Mesenchymal stem cell (in vitro differentiated cells and primary cell): Measurements from ENCODE around the gene FASTKD3.
A peak's percentile ranks its signal among the peaks of the same experiment; 100 is the strongest.

Experiments used
- DNase-seq: peaks from one replicate; pipeline ENCODE4 v3.0.0-alpha.2; 2013
- H2AFZ ChIP-seq: one replicate; pipeline ENCODE4 v1.6.1; 2013; ENCODE audit warnings: low read depth, mild to moderate bottlenecking, control low read depth, inconsistent platforms, low read length, moderate library complexity
- H2AK5ac ChIP-seq: 2 replicates; pipeline ENCODE4 v1.6.1; 2013; ENCODE audit warnings: low read length, moderate library complexity, mild to moderate bottlenecking, inconsistent platforms; ENCODE audit not compliant: severe bottlenecking
- H2BK120ac ChIP-seq: one replicate; pipeline ENCODE4 v1.6.1; 2013; ENCODE audit warnings: low read depth, mild to moderate bottlenecking, inconsistent platforms, low read length, moderate library complexity
- H2BK12ac ChIP-seq, 2 experiments: one replicate each; pipeline ENCODE4 v1.6.1; 2013; ENCODE audit warnings: inconsistent platforms in 2 of 2, low read length in 2 of 2, mild to moderate bottlenecking in 2 of 2, moderate library complexity in 2 of 2, control low read depth in 1 of 2
- H2BK15ac ChIP-seq: one replicate; pipeline ENCODE4 v1.6.1; 2013; ENCODE audit warnings: mild to moderate bottlenecking, low read depth, inconsistent platforms; ENCODE audit not compliant: poor library complexity, severe bottlenecking
- H2BK5ac ChIP-seq: 2 replicates; pipeline ENCODE4 v1.6.1; 2013; ENCODE audit warnings: low read depth, mild to moderate bottlenecking, low read length, control low read depth, inconsistent platforms; ENCODE audit not compliant: poor library complexity, severe bottlenecking
- H3K14ac ChIP-seq, 2 experiments: one replicate each; pipeline ENCODE4 v1.6.1; 2013; ENCODE audit warnings: inconsistent platforms in 2 of 2, low read length in 2 of 2, control low read depth in 1 of 2, mild to moderate bottlenecking in 1 of 2, moderate library complexity in 1 of 2
- H3K18ac ChIP-seq, 2 experiments: one replicate each; pipeline ENCODE4 v1.6.1; 2013; ENCODE audit warnings: inconsistent platforms in 2 of 2, low read length in 2 of 2, control low read depth in 1 of 2, low read depth in 1 of 2, mild to moderate bottlenecking in 1 of 2
- H3K23ac ChIP-seq, 2 experiments: one replicate each; pipeline ENCODE4 v1.6.1; 2013; ENCODE audit warnings: inconsistent platforms in 2 of 2, low read length in 2 of 2, mild to moderate bottlenecking in 2 of 2, moderate library complexity in 2 of 2, control low read depth in 1 of 2
- H3K27ac ChIP-seq: 2 replicates; pipeline ENCODE4 v1.5.1; 2013; ENCODE audit warnings: mild to moderate bottlenecking, moderate library complexity, low read length, control low read depth, inconsistent platforms; ENCODE audit not compliant: poor library complexity, severe bottlenecking
- H3K27me3 ChIP-seq, 2 experiments: 2 replicates each; pipeline versions ENCODE4 v1.6.1 to v1.7.0; 2013; ENCODE audit warnings: low read length in 2 of 2, mild to moderate bottlenecking in 2 of 2, moderate library complexity in 2 of 2, control low read depth in 1 of 2, inconsistent platforms in 1 of 2; ENCODE audit not compliant: control insufficient read depth in 1 of 2, insufficient read depth in 1 of 2
- H3K36me3 ChIP-seq, 2 experiments: 2 replicates each; pipeline versions ENCODE4 v1.6.1 to v1.7.0; 2013; ENCODE audit warnings: low read length in 2 of 2, control low read depth in 1 of 2, inconsistent platforms in 1 of 2, low read depth in 1 of 2, mild to moderate bottlenecking in 1 of 2; ENCODE audit not compliant: insufficient read depth in 2 of 2, control insufficient read depth in 1 of 2
- H3K4ac ChIP-seq, 2 experiments: one replicate each; pipeline ENCODE4 v1.6.1; 2013; ENCODE audit warnings: inconsistent platforms in 2 of 2, low read length in 2 of 2, mild to moderate bottlenecking in 2 of 2, moderate library complexity in 2 of 2, control low read depth in 1 of 2, low read depth in 1 of 2
- H3K4me1 ChIP-seq: 2 replicates; pipeline ENCODE4 v1.6.1; 2013; ENCODE audit warnings: low read depth, low read length, control low read depth; ENCODE audit not compliant: control insufficient read depth, insufficient read depth
- H3K4me2 ChIP-seq: 2 replicates; pipeline ENCODE4 v1.6.1; 2013; ENCODE audit warnings: low read length, mild to moderate bottlenecking, inconsistent platforms; ENCODE audit not compliant: poor library complexity, severe bottlenecking
- H3K4me3 ChIP-seq, 2 experiments: 2 replicates each; pipeline versions ENCODE4 v1.5.1 to v1.7.0; 2013; ENCODE audit warnings: low read length in 2 of 2, mild to moderate bottlenecking in 2 of 2, control low read depth in 1 of 2, low read depth in 1 of 2; ENCODE audit not compliant: insufficient read depth in 1 of 2
- H3K79me1 ChIP-seq: replicated peaks from 2 replicates; pipeline ENCODE4 v1.6.1; 2013; ENCODE audit warnings: mild to moderate bottlenecking, control low read depth, low read length, inconsistent platforms; ENCODE audit not compliant: poor library complexity, severe bottlenecking
- H3K9ac ChIP-seq: 2 replicates; pipeline ENCODE4 v1.7.0; 2013; ENCODE audit warnings: mild to moderate bottlenecking, low read length, moderate library complexity
- H3K9me3 ChIP-seq: 2 replicates; pipeline ENCODE4 v1.7.0; 2013; ENCODE audit warnings: mild to moderate bottlenecking, low read length; ENCODE audit not compliant: control insufficient read depth
- H4K8ac ChIP-seq: one replicate; pipeline ENCODE4 v1.6.1; 2013; ENCODE audit warnings: inconsistent platforms, mild to moderate bottlenecking, low read length, moderate library complexity
- H4K91ac ChIP-seq: one replicate; pipeline ENCODE4 v1.6.1; 2013; ENCODE audit warnings: mild to moderate bottlenecking, low read length, inconsistent platforms
- WGBS: methylation state at CpG from one replicate; pipeline ENCODE4 v1.1.7; 2013; ENCODE audit warnings: mixed read lengths; 5-methylcytosine and 5-hydroxymethylcytosine counted together

Gene FASTKD3

DNA sequence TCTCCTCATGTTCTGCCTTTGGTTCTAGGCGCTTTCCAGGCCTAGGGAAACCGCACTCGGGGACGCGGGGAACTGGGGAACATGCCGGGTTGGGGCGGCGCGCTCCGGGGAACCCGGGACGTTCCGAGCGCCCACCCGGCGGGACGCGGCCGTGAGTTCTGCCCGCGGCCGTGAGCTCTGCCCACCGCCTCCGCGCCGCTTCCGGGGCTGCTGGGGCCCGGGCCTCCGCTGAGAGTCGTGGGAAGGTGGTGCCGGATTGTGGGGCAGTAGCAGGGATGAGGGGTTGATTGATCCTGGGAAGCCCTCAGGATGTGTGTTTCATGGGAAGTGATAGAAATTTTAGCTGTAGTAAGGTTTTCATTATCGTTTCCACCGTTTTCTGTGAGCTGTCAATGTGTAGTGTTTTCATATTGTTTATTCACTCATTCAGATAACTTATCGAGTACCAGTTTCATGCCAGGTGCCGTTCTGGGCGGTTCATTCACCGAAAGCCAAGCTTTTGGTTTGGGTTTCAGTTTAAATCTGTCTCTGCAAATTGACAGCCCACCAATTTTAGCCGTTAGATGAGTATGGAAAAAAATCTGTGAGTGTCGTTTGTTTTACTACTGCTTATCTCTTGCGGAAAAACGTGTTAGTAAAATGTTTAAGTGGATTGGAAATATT lies 774 bp upstream of the FASTKD3 start:
- Histone ChIP-seq H3K4me3 (peak overlapping the region; percentile 90 to 94), H2BK5ac (peak overlapping the region; percentile 19), H2BK120ac (no peak overlapping the region), H3K27ac (no peak overlapping the region), H3K27me3 (no peaks in the 10 kb centered on the region), H2BK15ac (no peak overlapping the region), H3K23ac (peak overlapping the region in 1 of 2 experiments; percentile 40), H4K8ac (peak overlapping the region; percentile 58), H2AFZ (peak overlapping the region; percentile 84), H3K4ac (peak overlapping the region in 1 of 2 experiments; percentile 73), H2BK12ac (no peak overlapping the region), H3K18ac (peak overlapping the region; percentile 50 to 70), H3K9me3 (no peaks in the 10 kb centered on the region), H4K91ac (no peak overlapping the region), H3K36me3 (peaks cover 0 to 23% of the 10 kb centered on the region in 2 experiments), H2AK5ac (no peak overlapping the region), H3K79me1 (peaks cover 18% of the 10 kb centered on the region), H3K9ac (peak overlapping the region; percentile 91), H3K4me1 (peaks cover 2% of the 10 kb centered on the region), H3K14ac (peak overlapping the region in 1 of 2 experiments; percentile 79), H3K4me2 (peak overlapping the region; percentile 85)
- DNase-seq: peak; percentile 39
- WGBS: 4% methylated on average over 37 of the region's 41 CpGs

DNA sequence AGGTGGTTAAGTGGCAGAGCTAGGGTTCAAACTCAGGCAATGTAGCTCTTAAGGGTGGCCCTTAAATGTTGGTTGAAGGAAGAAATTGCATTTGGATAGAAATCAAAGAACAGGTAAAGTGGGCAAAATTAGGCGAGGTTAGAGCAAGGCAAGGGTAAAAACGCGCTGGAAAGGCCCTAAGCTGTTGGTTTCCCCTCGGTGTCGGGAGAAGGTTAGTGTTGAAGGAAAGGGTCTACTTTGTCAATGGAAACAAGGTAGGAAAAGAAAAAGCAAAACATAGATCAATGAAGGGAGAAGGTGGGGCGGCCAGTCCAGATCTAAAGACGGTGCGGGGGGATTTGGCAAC lies 431 bp downstream of the FASTKD3 start:
- Histone ChIP-seq H3K9ac (peak overlapping the region; percentile 91), H2BK120ac (no peak overlapping the region), H2BK15ac (no peak overlapping the region), H3K4me2 (peak overlapping the region; percentile 96), H4K91ac (no peak overlapping the region), H3K79me1 (peaks cover 18% of the 10 kb centered on the region), H2BK12ac (no peak overlapping the region), H3K36me3 (peaks cover 0 to 29% of the 10 kb centered on the region in 2 experiments), H3K4me3 (peak overlapping the region; percentile 90 to 94), H3K27me3 (no peaks in the 10 kb centered on the region), H3K14ac (no peak overlapping the region), H2AK5ac (no peak overlapping the region), H3K23ac (peak overlapping the region in 1 of 2 experiments; percentile 1), H3K4me1 (peaks cover 2% of the 10 kb centered on the region), H3K9me3 (no peaks in the 10 kb centered on the region), H3K4ac (peak overlapping the region in 1 of 2 experiments; percentile 32), H2AFZ (peak overlapping the region; percentile 89), H3K27ac (no peak overlapping the region), H3K18ac (peak overlapping the region in 1 of 2 experiments; percentile 28), H2BK5ac (peak overlapping the region; percentile 36), H4K8ac (peak overlapping the region; percentile 71)
- WGBS: under 1% methylated on average over 8 of the region's 8 CpGs
- peak; percentile 23 for DNase-seq

DNA sequence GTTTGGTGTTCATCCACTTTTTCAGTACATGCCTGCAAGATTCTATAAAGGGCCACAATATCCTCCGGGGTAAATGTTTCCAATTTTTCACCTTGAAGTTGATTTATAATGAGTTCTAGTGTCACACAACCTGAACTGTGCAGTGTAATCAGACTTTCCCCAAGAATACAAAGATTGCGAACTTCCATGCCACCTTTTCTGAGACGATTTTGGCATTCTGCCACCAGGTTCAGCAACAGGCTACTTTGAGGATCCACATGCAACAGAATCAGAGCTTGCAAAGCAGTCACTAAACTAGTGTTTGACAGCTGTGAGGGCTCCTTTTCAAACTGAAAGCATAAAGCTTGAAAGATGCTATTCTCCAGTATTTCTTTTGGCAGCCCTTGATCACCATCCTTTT lies 1.6 kb downstream of the FASTKD3 start:
- Histone ChIP-seq H3K4me2 (no peak overlapping the region), H2AK5ac (no peak overlapping the region), H3K9me3 (no peaks in the 10 kb centered on the region), H3K23ac (no peak overlapping the region), H2BK15ac (no peak overlapping the region), H3K27me3 (no peaks in the 10 kb centered on the region), H2BK120ac (no peak overlapping the region), H3K79me1 (peaks cover 18% of the 10 kb centered on the region), H3K4ac (no peak overlapping the region), H2BK5ac (no peak overlapping the region), H3K18ac (no peak overlapping the region), H3K27ac (no peak overlapping the region), H3K4me1 (peaks cover 2% of the 10 kb centered on the region), H3K9ac (peak overlapping the region; percentile 91), H2AFZ (no peak overlapping the region), H3K4me3 (peak overlapping the region in 1 of 2 experiments; percentile 90), H3K14ac (no peak overlapping the region), H4K91ac (no peak overlapping the region), H2BK12ac (no peak overlapping the region), H3K36me3 (peaks cover 0 to 41% of the 10 kb centered on the region in 2 experiments), H4K8ac (no peak overlapping the region)
- 84% methylated on average over 3 of the region's 3 CpGs for WGBS
- DNase-seq: no peak

GRCh38 chr5:7866196-7866595 lies 2.6 kb downstream of the FASTKD3 start:
- no peaks in the 10 kb centered on the region for H3K4me1 ChIP-seq
- H3K27ac ChIP-seq: no peak overlapping the region
- no peak for DNase-seq
- H3K23ac ChIP-seq: no peak overlapping the region
- no peak overlapping the region for H3K14ac ChIP-seq
- no peak overlapping the region for H3K18ac ChIP-seq
- no peak overlapping the region for H3K9ac ChIP-seq
- H2BK120ac ChIP-seq: no peak overlapping the region
- H3K27me3 ChIP-seq: no peaks in the 10 kb centered on the region
- H4K91ac ChIP-seq: no peak overlapping the region
- peaks cover 18% of the 10 kb centered on the region for H3K79me1 ChIP-seq
- H2BK5ac ChIP-seq: no peak overlapping the region
- no peak overlapping the region for H3K4me3 ChIP-seq
- 100% methylated on average over 1 of the region's 2 CpGs for WGBS
- no peaks in the 10 kb centered on the region for H3K9me3 ChIP-seq
- H3K4me2 ChIP-seq: no peak overlapping the region
- H2AFZ ChIP-seq: no peak overlapping the region
- no peak overlapping the region for H2BK15ac ChIP-seq
- no peak overlapping the region for H2AK5ac ChIP-seq
- H3K36me3 ChIP-seq: peaks cover 3 to 48% of the 10 kb centered on the region in 2 experiments
- no peak overlapping the region for H3K4ac ChIP-seq
- H2BK12ac ChIP-seq: no peak overlapping the region
- no peak overlapping the region for H4K8ac ChIP-seq
